DOHH2 (cell line): ENCODE measurements around the gene GRK6.

ENCODE experiments used
- CTCF ChIP-seq: fragments of 200-600 bp; sonication (generic); IDR thresholded peaks from one replicate; pipeline ENCODE4 v1.5.1; 2014; ENCODE audit warnings: antibody characterized with exemption, mild to moderate bottlenecking, low read depth, low read length; ENCODE audit not compliant: poor library complexity, severe bottlenecking
- EZH2phosphoT487 ChIP-seq: fragments of 200-600 bp; sonication (generic); IDR thresholded peaks from 2 replicates; pipeline ENCODE4 v1.6.1; 2017; ENCODE audit warnings: borderline replicate concordance, mild to moderate bottlenecking, antibody characterized with exemption, low read length, moderate library complexity, mixed read lengths

- TF ChIP-seq CTCF (no peak), EZH2phosphoT487 (no peak)
Measured at GRCh38 chr5:177384134-177384533, 42.3 kb upstream of the GRK6 start, which contains the start of gene SLC34A1.
